Uterus (tissue), 4 donors: ENCODE data around the gene HNRNPC. TPM values are rescaled to one million over a fixed set of nuclear protein-coding genes. Genes with fewer than 3 reads are reported as not detected.
A peak's percentile ranks its signal among the peaks of the same experiment; 100 is the strongest.

Experiments used
- DNase-seq, 2 donors: peaks; one replicate each; pipeline ENCODE4 v3.0.0-alpha.2; 2019 to 2020
- H3K27ac ChIP-seq, 2 donors: fragments of 200-600 bp; sonication (generic); 1 replicate in 1 of 2; 2 replicates in 1 of 2; pipeline ENCODE4 v1.5.1; 2016 to 2018
- H3K27me3 ChIP-seq, 2 donors: fragments of 200-600 bp; sonication (generic); one replicate each; pipeline ENCODE4 v1.5.1; 2018 to 2019; ENCODE audit warnings: control low read depth in 1 of 2
- H3K36me3 ChIP-seq, 2 donors: fragments of 200-600 bp; sonication (generic); one replicate each; pipeline ENCODE4 v1.5.1; 2019; ENCODE audit warnings: control low read depth in 1 of 2
- H3K4me1 ChIP-seq, 2 donors: fragments of 200-600 bp; sonication (generic); one replicate each; pipeline ENCODE4 v1.5.1; 2018 to 2019; ENCODE audit warnings: control low read depth in 1 of 2
- H3K4me3 ChIP-seq, 2 donors: fragments of 200-600 bp; sonication (generic); 1 replicate in 1 of 2; 2 replicates in 1 of 2; pipeline ENCODE4 v1.5.1; 2018 to 2019; ENCODE audit warnings: mild to moderate bottlenecking in 1 of 2
- H3K9me3 ChIP-seq, 2 donors: fragments of 200-600 bp; sonication (generic); one replicate each; pipeline ENCODE4 v1.5.1; 2019; ENCODE audit warnings: control low read depth in 1 of 2
- POLR2A ChIP-seq, 2 donors: fragments of 450-650 bp; IDR thresholded peaks; one replicate each; pipeline ENCODE4 v1.6.1; 2016; ENCODE audit warnings: antibody characterized with exemption in 2 of 2, mild to moderate bottlenecking in 1 of 2, moderate library complexity in 1 of 2
- intact Hi-C: fragments of 100-400 bp; cut with DNase I; formaldehyde crosslinking; loops from one replicate; pipeline ENCODE4 v1.15.1; 2023; ENCODE audit warnings: low total_unique reads
- total RNA-seq, 4 donors: library from RNA; depleted of rRNA in 3 of 4; stranded (reverse); fragments of >200 nt in 3 of 4; gene quantifications; one replicate each; pipeline versions ENCODE4 v1.1.0 to v1.2.4, GENCODE V29; 2014 to 2023
- TF ChIP-seq, protein P1 (sequence below), 4 experiments: fragments of 200-600 bp in 2 of 4; fragments of 450-650 bp in 2 of 4; sonication (generic) in 2 of 4; IDR thresholded peaks; one replicate each; pipeline ENCODE4 v1.5.1; 2016 to 2019; ENCODE audit warnings: antibody characterized with exemption in 4 of 4, mild to moderate bottlenecking in 2 of 4, moderate library complexity in 1 of 4
- donor health status: DM: yes; HTN: yes; CAD: no.

HNRNPC gene
- total RNA-seq, 4 donors from 2014 or later, result 378 to 599 (median 531) TPM

DNA sequence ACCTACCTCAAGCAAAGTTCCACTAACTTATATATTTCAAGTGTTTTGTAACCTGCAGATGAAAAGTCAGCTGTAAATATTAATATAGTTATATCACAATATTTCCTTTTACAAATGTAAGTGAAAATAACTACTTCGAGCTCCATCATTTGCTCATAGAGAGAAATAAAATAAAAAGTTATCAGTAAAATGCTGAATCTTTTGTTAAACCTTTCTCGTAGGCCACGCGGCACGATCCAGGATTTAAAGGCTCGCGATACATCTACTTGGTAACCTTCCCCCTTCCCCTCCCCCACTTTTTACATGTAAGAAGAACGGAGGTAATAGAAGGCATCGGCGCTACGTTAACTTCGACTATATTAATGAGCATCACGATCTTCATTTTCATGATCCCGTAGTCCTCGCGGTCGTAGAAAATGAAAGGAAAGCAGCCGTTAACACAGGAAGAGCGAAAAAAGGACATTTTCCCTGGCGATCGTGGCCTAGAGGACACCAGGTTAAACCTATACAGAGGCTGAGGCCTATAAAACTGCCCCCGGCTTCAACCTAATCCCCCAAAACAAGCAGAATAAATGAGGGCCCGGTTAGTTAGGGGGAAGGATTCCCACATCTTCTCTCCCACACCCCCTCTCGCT is 508 bp downstream of the HNRNPC start:
- peak in 1 of 2 donors; percentile 44 for DNase-seq
- Histone ChIP-seq H3K4me3 (peak overlapping the region; percentile 67 to 90), H3K27me3 (no peaks in the 10 kb centered on the region), H3K27ac (peak overlapping the region; percentile 96 to 99), H3K4me1 (peaks cover 0 to 5% of the 10 kb centered on the region in 2 donors), H3K9me3 (no peaks in the 10 kb centered on the region), H3K36me3 (no peaks in the 10 kb centered on the region)
- intact Hi-C loops, result no loop called here
- TF ChIP-seq, protein P1, sequence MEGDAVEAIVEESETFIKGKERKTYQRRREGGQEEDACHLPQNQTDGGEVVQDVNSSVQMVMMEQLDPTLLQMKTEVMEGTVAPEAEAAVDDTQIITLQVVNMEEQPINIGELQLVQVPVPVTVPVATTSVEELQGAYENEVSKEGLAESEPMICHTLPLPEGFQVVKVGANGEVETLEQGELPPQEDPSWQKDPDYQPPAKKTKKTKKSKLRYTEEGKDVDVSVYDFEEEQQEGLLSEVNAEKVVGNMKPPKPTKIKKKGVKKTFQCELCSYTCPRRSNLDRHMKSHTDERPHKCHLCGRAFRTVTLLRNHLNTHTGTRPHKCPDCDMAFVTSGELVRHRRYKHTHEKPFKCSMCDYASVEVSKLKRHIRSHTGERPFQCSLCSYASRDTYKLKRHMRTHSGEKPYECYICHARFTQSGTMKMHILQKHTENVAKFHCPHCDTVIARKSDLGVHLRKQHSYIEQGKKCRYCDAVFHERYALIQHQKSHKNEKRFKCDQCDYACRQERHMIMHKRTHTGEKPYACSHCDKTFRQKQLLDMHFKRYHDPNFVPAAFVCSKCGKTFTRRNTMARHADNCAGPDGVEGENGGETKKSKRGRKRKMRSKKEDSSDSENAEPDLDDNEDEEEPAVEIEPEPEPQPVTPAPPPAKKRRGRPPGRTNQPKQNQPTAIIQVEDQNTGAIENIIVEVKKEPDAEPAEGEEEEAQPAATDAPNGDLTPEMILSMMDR (IDR thresholded peaks at IDR 0.05), result no peak
- TF ChIP-seq POLR2A (IDR thresholded peaks at IDR 0.05), result no peak

GRCh38 chr14:21267886-21268616 is 1.2 kb downstream of the HNRNPC start:
- Histone ChIP-seq H3K27me3 (no peaks in the 10 kb centered on the region), H3K4me3 (peak overlapping the region; percentile 67 to 90), H3K9me3 (no peaks in the 10 kb centered on the region), H3K36me3 (no peaks in the 10 kb centered on the region), H3K4me1 (peaks cover 3 to 5% of the 10 kb centered on the region in 2 donors), H3K27ac (peak overlapping the region; percentile 96 to 99)
- no peak for DNase-seq
- no peak for TF ChIP-seq POLR2A (IDR thresholded peaks at IDR 0.05)
- TF ChIP-seq, protein P1 (IDR thresholded peaks at IDR 0.05), result no peak
- intact Hi-C loops, result no loop called here

DNA sequence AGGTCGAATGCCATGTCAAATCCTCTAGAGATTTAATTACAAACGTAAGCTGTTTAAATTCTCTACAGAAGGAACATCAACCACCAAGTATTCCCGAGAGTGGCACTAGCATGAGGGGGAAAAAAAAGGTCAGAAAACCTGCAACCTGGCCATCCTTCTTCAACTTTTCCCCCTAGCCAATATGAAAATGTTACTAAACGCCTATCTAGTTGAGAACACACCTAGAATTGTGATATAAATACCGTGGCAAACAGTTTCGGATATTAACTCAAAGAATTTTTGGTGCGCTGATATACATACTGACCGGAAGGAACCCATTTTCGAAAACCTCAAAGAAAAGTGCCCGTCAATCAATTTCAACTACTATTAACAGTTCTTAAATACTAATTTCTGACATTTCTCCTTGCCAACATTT is 1.8 kb downstream of the HNRNPC start:
- no peaks in the 10 kb centered on the region for H3K9me3 ChIP-seq
- H3K27ac ChIP-seq, result peak overlapping the region; percentile 96 to 99
- H3K27me3 ChIP-seq, result no peaks in the 10 kb centered on the region
- H3K36me3 ChIP-seq, result no peaks in the 10 kb centered on the region
- TF ChIP-seq, protein P1 (IDR thresholded peaks at IDR 0.05), result no peak
- no peak for TF ChIP-seq POLR2A (IDR thresholded peaks at IDR 0.05)
- peak overlapping the region; percentile 67 to 90 for H3K4me3 ChIP-seq
- no peak for DNase-seq
- peaks cover 5 to 9% of the 10 kb centered on the region in 2 donors for H3K4me1 ChIP-seq
- intact Hi-C loops, result no loop called here

GRCh38 chr14:21264025-21264801 is 5.0 kb downstream of the HNRNPC start:
- Histone ChIP-seq H3K27ac (no peak overlapping the region), H3K36me3 (no peaks in the 10 kb centered on the region), H3K4me3 (no peak overlapping the region), H3K4me1 (peaks cover 5 to 15% of the 10 kb centered on the region in 2 donors), H3K9me3 (no peaks in the 10 kb centered on the region), H3K27me3 (no peaks in the 10 kb centered on the region)
- intact Hi-C loops, result no loop called here
- no peak for TF ChIP-seq POLR2A (IDR thresholded peaks at IDR 0.05)
- TF ChIP-seq, protein P1 (IDR thresholded peaks at IDR 0.05), result no peak
- DNase-seq, result no peak
